ENCODE results near the gene GLRX5.

Gene GLRX5

GRCh38 chr14:95498622-95499353 is 36.1 kb upstream of the GLRX5 start:
- no peak for DNase-seq (ENCODE audit: low read depth)
- TF ChIP-seq, protein P1, sequence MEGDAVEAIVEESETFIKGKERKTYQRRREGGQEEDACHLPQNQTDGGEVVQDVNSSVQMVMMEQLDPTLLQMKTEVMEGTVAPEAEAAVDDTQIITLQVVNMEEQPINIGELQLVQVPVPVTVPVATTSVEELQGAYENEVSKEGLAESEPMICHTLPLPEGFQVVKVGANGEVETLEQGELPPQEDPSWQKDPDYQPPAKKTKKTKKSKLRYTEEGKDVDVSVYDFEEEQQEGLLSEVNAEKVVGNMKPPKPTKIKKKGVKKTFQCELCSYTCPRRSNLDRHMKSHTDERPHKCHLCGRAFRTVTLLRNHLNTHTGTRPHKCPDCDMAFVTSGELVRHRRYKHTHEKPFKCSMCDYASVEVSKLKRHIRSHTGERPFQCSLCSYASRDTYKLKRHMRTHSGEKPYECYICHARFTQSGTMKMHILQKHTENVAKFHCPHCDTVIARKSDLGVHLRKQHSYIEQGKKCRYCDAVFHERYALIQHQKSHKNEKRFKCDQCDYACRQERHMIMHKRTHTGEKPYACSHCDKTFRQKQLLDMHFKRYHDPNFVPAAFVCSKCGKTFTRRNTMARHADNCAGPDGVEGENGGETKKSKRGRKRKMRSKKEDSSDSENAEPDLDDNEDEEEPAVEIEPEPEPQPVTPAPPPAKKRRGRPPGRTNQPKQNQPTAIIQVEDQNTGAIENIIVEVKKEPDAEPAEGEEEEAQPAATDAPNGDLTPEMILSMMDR (IDR thresholded peaks at IDR 0.05; ENCODE audit: control insufficient read depth, extremely low read depth, insufficient read depth) = no peak

GRCh38 chr14:95499354-95499750 is 35.5 kb upstream of the GLRX5 start:
- DNase-seq (ENCODE audit: low read depth) = no peak
- no peak overlapping the region for H3K4me3 ChIP-seq (ENCODE audit: low read depth, low read length)
- TF ChIP-seq, protein P1 (IDR thresholded peaks at IDR 0.05; ENCODE audit: control insufficient read depth, extremely low read depth, insufficient read depth) = no peak

More at GRCh38 chr14:95498622-95499353, 36.1 kb upstream of the GLRX5 start:
- H3K4me3 ChIP-seq (ENCODE audit: low read depth, low read length) = no peak overlapping the region

- TF ChIP-seq, protein P1 (IDR thresholded peaks at IDR 0.05; ENCODE audit: control insufficient read depth, extremely low read depth, insufficient read depth) = no peak
- DNase-seq (ENCODE audit: low read depth) = no peak
- H3K4me3 ChIP-seq (ENCODE audit: low read depth, low read length) = no peak overlapping the region
Measured at GRCh38 chr14:95500201-95500681, 34.6 kb upstream of the GLRX5 start.

- no peak for DNase-seq (ENCODE audit: low read depth)
- no peak overlapping the region for H3K4me3 ChIP-seq (ENCODE audit: low read depth, low read length)
- TF ChIP-seq, protein P1 (IDR thresholded peaks at IDR 0.05; ENCODE audit: control insufficient read depth, extremely low read depth, insufficient read depth) = no peak
Measured at GRCh38 chr14:95500772-95501401, 34.0 kb upstream of the GLRX5 start.

- no peak for DNase-seq (ENCODE audit: low read depth)
- no peak overlapping the region for H3K4me3 ChIP-seq (ENCODE audit: low read depth, low read length)
- TF ChIP-seq, protein P1 (IDR thresholded peaks at IDR 0.05; ENCODE audit: control insufficient read depth, extremely low read depth, insufficient read depth) = no peak
Measured at GRCh38 chr14:95502381-95502950, 32.4 kb upstream of the GLRX5 start.

DNA sequence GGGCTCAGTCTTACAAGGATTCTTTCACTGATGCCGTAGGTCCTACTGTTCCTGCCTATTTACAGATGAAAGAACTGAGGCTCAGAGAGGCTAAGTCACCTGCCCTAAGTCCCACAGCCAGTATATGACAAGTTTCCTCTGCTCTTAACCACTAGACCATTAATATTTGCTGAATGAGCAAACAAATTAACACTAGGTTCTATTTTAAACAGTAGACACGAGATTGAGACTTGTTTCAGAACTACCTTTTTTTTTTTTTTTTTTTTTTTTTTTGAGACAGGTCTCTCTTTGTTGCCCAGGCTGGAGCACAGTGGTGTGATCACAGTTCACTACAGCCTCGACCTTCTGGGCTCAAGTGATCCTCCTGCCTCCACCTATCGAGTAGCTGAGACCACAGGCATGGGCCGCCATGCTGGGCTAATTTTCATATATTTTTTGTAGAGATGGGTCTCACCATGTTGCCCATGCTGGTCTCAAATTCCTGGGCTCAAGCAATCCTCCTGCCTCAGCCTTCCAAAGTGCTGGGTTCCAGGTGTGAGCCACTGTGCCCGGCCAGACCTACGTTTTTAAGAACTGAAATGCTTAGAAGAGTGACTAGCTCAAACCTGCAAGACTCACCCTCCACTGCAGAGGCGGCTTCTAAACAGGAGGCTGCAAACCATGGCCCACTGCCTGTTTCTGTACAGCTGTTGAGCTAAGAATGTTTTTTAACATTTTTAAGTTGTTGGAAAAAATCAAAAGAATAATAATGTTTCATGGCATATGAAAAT is 31.3 kb upstream of the GLRX5 start:
- no peak overlapping the region for H3K4me3 ChIP-seq (ENCODE audit: low read depth, low read length)
- TF ChIP-seq, protein P1 (IDR thresholded peaks at IDR 0.05; ENCODE audit: control insufficient read depth, extremely low read depth, insufficient read depth) = no peak
- DNase-seq (ENCODE audit: low read depth) = no peak

Measured in LNCaP clone FGC (cell line).